Lung (tissue), 12 donors: ENCODE results near the gene SOX18. TPM values are rescaled to one million over a fixed set of nuclear protein-coding genes. Genes with fewer than 3 reads are reported as not detected.

ENCODE experiments used
- ATAC-seq: fragments of 200-7000 bp; cut with Tn5 transposase; one replicate; pipeline ENCODE4 v1.9.1; 2020; ENCODE audit warnings: moderate number of reproducible peaks; ENCODE audit not compliant: insufficient read depth, low FRiP score
- DNase-seq, 3 donors: peaks; one replicate each; pipeline ENCODE4 v3.0.0-alpha.2; 2013 to 2017
- H3K27ac ChIP-seq, 2 donors: one replicate each; pipeline ENCODE4 v1.5.1; 2013; ENCODE audit warnings: mild to moderate bottlenecking in 2 of 2, moderate library complexity in 2 of 2, control low read depth in 1 of 2, inconsistent platforms in 1 of 2, low read depth in 1 of 2, low read length in 1 of 2
- H3K27me3 ChIP-seq, 3 donors: one replicate each; pipeline ENCODE4 v1.5.1; 2013; ENCODE audit warnings: low read length in 2 of 3; ENCODE audit not compliant: control insufficient read depth in 3 of 3, insufficient read depth in 3 of 3
- H3K36me3 ChIP-seq, 4 donors: one replicate each; pipeline ENCODE4 v1.5.1; 2013; ENCODE audit warnings: low read length in 4 of 4, mild to moderate bottlenecking in 1 of 4, moderate library complexity in 1 of 4; ENCODE audit not compliant: control insufficient read depth in 4 of 4, insufficient read depth in 4 of 4
- H3K4me1 ChIP-seq, 5 donors: one replicate each; pipeline ENCODE4 v1.5.1; 2013; ENCODE audit warnings: low read length in 5 of 5, mild to moderate bottlenecking in 2 of 5, moderate library complexity in 1 of 5; ENCODE audit not compliant: control insufficient read depth in 5 of 5, insufficient read depth in 5 of 5
- H3K4me3 ChIP-seq: one replicate; pipeline ENCODE4 v1.5.1; 2013; ENCODE audit warnings: mild to moderate bottlenecking, control low read depth, moderate library complexity
- H3K9ac ChIP-seq, 2 donors: one replicate each; pipeline ENCODE4 v1.5.1; 2013; ENCODE audit warnings: low read length in 2 of 2, control low read depth in 1 of 2; ENCODE audit not compliant: insufficient read depth in 1 of 2
- H3K9me3 ChIP-seq, 4 donors: one replicate each; pipeline ENCODE4 v1.5.1; 2013; ENCODE audit warnings: low read length in 3 of 4, mild to moderate bottlenecking in 1 of 4, moderate library complexity in 1 of 4; ENCODE audit not compliant: control insufficient read depth in 4 of 4, insufficient read depth in 3 of 4
- CTCF ChIP-seq: IDR thresholded peaks from 2 replicates; pipeline ENCODE4 v1.5.1; 2012; ENCODE audit warnings: mild to moderate bottlenecking; ENCODE audit errors: control extremely low read depth, extremely low read depth
- WGBS, 2 donors: extraction: QIAGEN DNeasy Blood & Tissue Kit; methylation state at CpG; one replicate each; pipeline ENCODE4 v1.1.7; 2013; 5-methylcytosine and 5-hydroxymethylcytosine counted together
- polyA plus RNA-seq, 2 donors: library from polyadenylated mRNA; stranded (reverse); fragments of 200-250 nt; gene quantifications; one replicate each; pipeline ENCODE4 v1.2.1, GENCODE V29; 2013
- total RNA-seq, 2 donors: library from RNA; depleted of rRNA in 1 of 2; stranded (reverse); fragments of >200 nt in 1 of 2; gene quantifications; one replicate each; pipeline ENCODE4 v1.2.1, GENCODE V29; 2014 to 2021
- donor health status: control.
- donor health status: control.
- donor health status: Bipolar disorder and iron deficiency.
- donor health status: healthy.
- donor health status: DM: yes; HTN: yes; CAD: no.

SOX18 gene
- total and polyA plus RNA-seq, 4 donors: 12.1 to 52.2 (median 29.3) TPM

GRCh38 chr20:64023361-64024140 is 25.9 kb downstream of the SOX18 start:
- Histone ChIP-seq H3K9ac (no peak overlapping the region), H3K4me1 (no peaks in the 10 kb centered on the region), H3K27ac (no peak overlapping the region), H3K36me3 (peaks cover 35 to 73% (median 43%) of the 10 kb centered on the region in 4 donors), H3K9me3 (peaks cover 0 to 2% (median 0%) of the 10 kb centered on the region in 4 donors), H3K27me3 (no peaks in the 10 kb centered on the region), H3K4me3 (no peak overlapping the region)
- no peak for DNase-seq
- ATAC-seq: no peak
- 91 to 93% methylated on average over 15 of the region's 15 CpGs for WGBS, 2 donors
- no peak for TF ChIP-seq CTCF

- H3K9ac ChIP-seq: no peak overlapping the region
- no peaks in the 10 kb centered on the region for H3K4me1 ChIP-seq
- 96 to 97% methylated on average over 17 of the region's 17 CpGs for WGBS, 2 donors
- DNase-seq (no peak), ATAC-seq (no peak)
- no peaks in the 10 kb centered on the region for H3K27me3 ChIP-seq
- H3K4me3 ChIP-seq: no peak overlapping the region
- H3K9me3 ChIP-seq: peaks cover 0 to 2% (median 0%) of the 10 kb centered on the region in 4 donors
- TF ChIP-seq CTCF: no peak
- H3K27ac ChIP-seq: no peak overlapping the region
- peaks cover 36 to 69% (median 43%) of the 10 kb centered on the region in 4 donors for H3K36me3 ChIP-seq
These were observed 26.6 kb downstream of the SOX18 start for GRCh38 chr20:64022671-64023360.

- H3K36me3 ChIP-seq: peaks cover 24 to 64% (median 38%) of the 10 kb centered on the region in 4 donors
- WGBS, 2 donors: 95 to 98% methylated on average over 36 of the region's 36 CpGs
- TF ChIP-seq CTCF: no peak
- no peaks in the 10 kb centered on the region for H3K4me1 ChIP-seq
- H3K9ac ChIP-seq: no peak overlapping the region
- ATAC-seq (no peak), DNase-seq (no peak)
- no peaks in the 10 kb centered on the region for H3K27me3 ChIP-seq
- no peak overlapping the region for H3K27ac ChIP-seq
- peaks cover 0 to 2% (median 0%) of the 10 kb centered on the region in 4 donors for H3K9me3 ChIP-seq
- no peak overlapping the region for H3K4me3 ChIP-seq
These were observed 28.1 kb downstream of the SOX18 start for GRCh38 chr20:64021124-64021975.
